ENCODE measurements around the gene NRP1. TPM values are rescaled to one million over a fixed set of nuclear protein-coding genes. Genes with fewer than 3 reads are reported as not detected.

NRP1 gene
- total and polyA plus RNA-seq, 4 donors: 18.5 to 188 (median 71.7) TPM

DNA sequence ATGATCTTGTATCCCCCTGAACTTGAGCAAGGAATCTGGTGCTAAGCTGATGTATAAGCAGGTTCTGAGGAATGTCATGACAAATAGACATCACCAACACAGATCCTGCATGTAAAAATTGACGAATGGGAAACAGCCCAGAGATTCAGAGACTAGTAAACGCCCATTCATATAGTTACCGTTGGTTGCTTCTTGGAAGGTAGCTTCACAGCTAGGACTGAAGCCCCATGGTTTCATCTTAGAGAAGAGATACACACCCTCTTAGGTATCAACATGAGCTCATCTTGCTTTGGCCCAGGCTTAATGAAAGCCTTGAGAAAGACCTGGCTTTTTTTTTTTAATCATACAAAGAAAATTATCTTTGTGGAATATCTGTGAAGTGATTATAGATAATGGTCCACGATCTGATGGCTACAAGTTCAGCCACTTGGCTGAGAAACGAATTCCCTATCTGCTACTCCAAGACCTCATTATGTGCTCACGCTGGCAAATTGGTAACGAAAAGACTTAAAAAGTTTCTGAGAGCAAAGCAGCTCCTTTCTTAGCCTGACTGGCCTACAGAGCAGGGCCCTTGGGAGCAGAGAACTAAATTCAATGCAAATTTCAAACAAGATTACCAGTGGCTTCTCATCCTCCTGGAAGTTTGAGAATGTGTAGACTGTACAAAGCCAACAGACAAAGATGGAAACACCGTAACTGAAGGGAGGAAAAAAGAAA lies 181.1 kb downstream of the NRP1 start:
- peak overlapping the region in 1 of 2 donors; percentile 37 for H3K27ac ChIP-seq (ENCODE audit: low read depth in 1 of 2, low read length in 1 of 2)
- no peak overlapping the region for H3K4me3 ChIP-seq
- no peak for ATAC-seq (ENCODE audit: insufficient read depth, low FRiP score)
- H3K36me3 ChIP-seq (ENCODE audit: control insufficient read depth in 4 of 4, insufficient read depth in 4 of 4, low read length in 4 of 4): no peaks in the 10 kb centered on the region
- no peaks in the 10 kb centered on the region for H3K9me3 ChIP-seq (ENCODE audit: control insufficient read depth in 4 of 4, insufficient read depth in 3 of 4, low read length in 3 of 4)
- no peaks in the 10 kb centered on the region for H3K27me3 ChIP-seq (ENCODE audit: control insufficient read depth in 3 of 3, insufficient read depth in 3 of 3, low read length in 2 of 3)
- TF ChIP-seq, protein P1, sequence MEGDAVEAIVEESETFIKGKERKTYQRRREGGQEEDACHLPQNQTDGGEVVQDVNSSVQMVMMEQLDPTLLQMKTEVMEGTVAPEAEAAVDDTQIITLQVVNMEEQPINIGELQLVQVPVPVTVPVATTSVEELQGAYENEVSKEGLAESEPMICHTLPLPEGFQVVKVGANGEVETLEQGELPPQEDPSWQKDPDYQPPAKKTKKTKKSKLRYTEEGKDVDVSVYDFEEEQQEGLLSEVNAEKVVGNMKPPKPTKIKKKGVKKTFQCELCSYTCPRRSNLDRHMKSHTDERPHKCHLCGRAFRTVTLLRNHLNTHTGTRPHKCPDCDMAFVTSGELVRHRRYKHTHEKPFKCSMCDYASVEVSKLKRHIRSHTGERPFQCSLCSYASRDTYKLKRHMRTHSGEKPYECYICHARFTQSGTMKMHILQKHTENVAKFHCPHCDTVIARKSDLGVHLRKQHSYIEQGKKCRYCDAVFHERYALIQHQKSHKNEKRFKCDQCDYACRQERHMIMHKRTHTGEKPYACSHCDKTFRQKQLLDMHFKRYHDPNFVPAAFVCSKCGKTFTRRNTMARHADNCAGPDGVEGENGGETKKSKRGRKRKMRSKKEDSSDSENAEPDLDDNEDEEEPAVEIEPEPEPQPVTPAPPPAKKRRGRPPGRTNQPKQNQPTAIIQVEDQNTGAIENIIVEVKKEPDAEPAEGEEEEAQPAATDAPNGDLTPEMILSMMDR (IDR thresholded peaks at IDR 0.05; ENCODE audit: control extremely low read depth, extremely low read depth): no peak
- H3K4me1 ChIP-seq (ENCODE audit: control insufficient read depth in 5 of 5, insufficient read depth in 5 of 5, low read length in 5 of 5): no peaks in the 10 kb centered on the region
- no peak overlapping the region for H3K9ac ChIP-seq (ENCODE audit: insufficient read depth in 1 of 2, low read length in 2 of 2)
- 90% methylated on average over 8 of the region's 8 CpGs for WGBS, 2 donors
- DNase-seq: no peak

DNA sequence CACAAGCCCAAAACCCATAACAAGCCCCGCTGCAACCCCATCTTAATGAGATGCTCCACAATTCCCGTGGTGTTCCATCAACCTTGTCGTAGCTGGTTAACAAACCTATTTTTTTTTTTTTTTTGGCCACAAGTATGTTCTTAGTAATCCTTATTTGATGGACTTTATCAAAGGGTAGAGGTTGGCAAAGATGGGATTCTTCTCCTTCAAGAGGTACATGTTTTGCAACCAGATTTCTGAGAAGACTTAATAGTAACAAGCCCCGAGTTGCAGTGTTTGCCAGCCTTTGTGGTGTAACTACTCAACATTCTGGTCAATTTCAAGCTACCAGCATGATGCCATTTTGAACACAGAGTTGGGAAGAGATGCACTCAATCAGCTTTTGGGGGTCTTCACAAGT lies 181.7 kb downstream of the NRP1 start:
- Histone ChIP-seq H3K9me3 (ENCODE audit: control insufficient read depth in 4 of 4, insufficient read depth in 3 of 4, low read length in 3 of 4) (no peaks in the 10 kb centered on the region), H3K27ac (ENCODE audit: low read depth in 1 of 2, low read length in 1 of 2) (no peak overlapping the region), H3K4me3 (no peak overlapping the region), H3K4me1 (ENCODE audit: control insufficient read depth in 5 of 5, insufficient read depth in 5 of 5, low read length in 5 of 5) (no peaks in the 10 kb centered on the region), H3K27me3 (ENCODE audit: control insufficient read depth in 3 of 3, insufficient read depth in 3 of 3, low read length in 2 of 3) (no peaks in the 10 kb centered on the region), H3K9ac (ENCODE audit: insufficient read depth in 1 of 2, low read length in 2 of 2) (no peak overlapping the region), H3K36me3 (ENCODE audit: control insufficient read depth in 4 of 4, insufficient read depth in 4 of 4, low read length in 4 of 4) (no peaks in the 10 kb centered on the region)
- TF ChIP-seq, protein P1 (IDR thresholded peaks at IDR 0.05; ENCODE audit: control extremely low read depth, extremely low read depth): no peak
- ATAC-seq (ENCODE audit: insufficient read depth, low FRiP score): no peak
- WGBS, 2 donors: 82 to 93% methylated on average over 4 of the region's 4 CpGs
- no peak for DNase-seq

DNA sequence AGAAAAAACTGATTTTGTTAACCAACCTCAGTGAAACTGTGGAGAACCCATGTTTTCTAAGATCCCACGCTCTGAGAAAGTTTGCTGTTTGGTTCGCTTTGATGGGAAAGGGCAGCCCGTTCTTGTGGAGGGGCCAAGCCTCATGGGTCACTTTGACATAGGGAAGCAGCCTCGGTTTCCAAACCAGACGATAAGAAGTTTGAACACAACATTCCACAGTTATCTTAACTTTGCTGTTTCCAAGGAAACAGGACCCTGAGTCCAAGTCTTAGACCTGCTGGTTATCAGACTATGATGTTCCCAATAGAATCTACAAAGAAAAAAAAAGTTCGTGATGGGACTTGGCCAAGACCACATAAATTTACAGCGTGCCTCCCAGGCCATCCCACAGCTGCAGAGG lies 182.3 kb downstream of the NRP1 start:
- WGBS, 2 donors: 82 to 89% methylated on average over 7 of the region's 7 CpGs
- Histone ChIP-seq H3K27me3 (ENCODE audit: control insufficient read depth in 3 of 3, insufficient read depth in 3 of 3, low read length in 2 of 3) (no peaks in the 10 kb centered on the region), H3K36me3 (ENCODE audit: control insufficient read depth in 4 of 4, insufficient read depth in 4 of 4, low read length in 4 of 4) (no peaks in the 10 kb centered on the region), H3K4me1 (ENCODE audit: control insufficient read depth in 5 of 5, insufficient read depth in 5 of 5, low read length in 5 of 5) (no peaks in the 10 kb centered on the region), H3K4me3 (no peak overlapping the region), H3K9me3 (ENCODE audit: control insufficient read depth in 4 of 4, insufficient read depth in 3 of 4, low read length in 3 of 4) (no peaks in the 10 kb centered on the region), H3K27ac (ENCODE audit: low read depth in 1 of 2, low read length in 1 of 2) (no peak overlapping the region), H3K9ac (ENCODE audit: insufficient read depth in 1 of 2, low read length in 2 of 2) (no peak overlapping the region)
- no peak for DNase-seq
- no peak for ATAC-seq (ENCODE audit: insufficient read depth, low FRiP score)
- TF ChIP-seq, protein P1 (IDR thresholded peaks at IDR 0.05; ENCODE audit: control extremely low read depth, extremely low read depth): no peak

All from lung (tissue), 12 donors.